Activated CD8-positive, alpha-beta memory T cell treated with anti-CD3 and anti-CD28 coated beads for 1 hour (primary cell): Measurements from ENCODE around the gene KRT9.

ENCODE experiments used
- DNase-seq, 2 donors: peaks; one replicate each; pipeline ENCODE4 v3.0.0-alpha.2; 2020; ENCODE audit warnings: low read depth in 1 of 2; ENCODE audit errors: extremely low read depth in 1 of 2

The KRT9 gene

GRCh38 chr17:41533613-41534012, 38.2 kb downstream of the KRT9 start:
- no peak for DNase-seq

DNA sequence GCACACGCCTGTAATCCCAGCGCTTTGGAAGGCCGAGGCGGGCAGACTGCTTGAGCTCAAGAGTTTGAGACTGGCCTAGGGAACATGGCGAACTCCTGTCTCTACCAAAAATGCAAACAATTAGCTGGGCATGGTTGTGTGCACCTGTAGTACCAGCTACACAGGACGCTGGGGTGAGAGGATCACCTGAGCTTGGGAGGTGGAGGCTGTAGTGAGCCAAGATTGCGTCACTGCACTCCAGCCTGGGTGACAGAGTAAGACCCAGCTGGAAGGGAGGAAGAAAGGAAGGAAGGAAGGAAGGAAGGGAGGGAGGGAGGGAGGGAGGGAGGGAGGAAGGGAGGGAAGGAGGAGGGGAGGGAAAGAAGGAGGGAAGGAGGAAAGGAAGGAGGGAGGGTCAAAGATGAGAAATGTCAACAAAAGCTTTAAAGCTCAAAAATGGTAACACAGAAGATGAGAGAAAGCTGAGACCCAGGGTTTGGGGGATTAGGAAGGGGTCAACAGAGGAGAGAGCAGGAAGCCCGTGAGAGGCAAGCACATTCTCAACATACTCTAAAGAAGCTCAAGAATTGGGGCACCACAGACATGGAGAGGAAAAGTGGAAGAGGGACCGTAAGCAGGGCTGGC, 38.8 kb downstream of the KRT9 start:
- no peak for DNase-seq

DNA sequence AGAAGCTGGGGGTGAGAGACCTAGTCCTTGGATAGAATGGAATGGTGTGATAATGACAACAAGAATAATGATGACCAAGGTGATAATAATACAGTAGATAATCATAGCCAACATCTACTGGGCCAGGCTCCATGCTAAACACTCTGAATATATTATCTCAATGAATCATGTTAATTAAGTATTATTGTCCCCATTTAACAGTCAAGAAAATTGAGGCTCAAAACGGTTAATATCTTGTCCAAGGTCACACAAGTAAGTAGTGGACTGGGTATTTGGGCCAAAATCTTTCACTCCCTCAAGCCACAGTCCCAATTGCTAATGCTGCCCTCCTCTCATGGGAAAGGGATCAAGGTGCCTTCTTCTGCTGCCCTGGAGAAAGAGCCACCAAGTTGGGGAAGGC, 39.9 kb downstream of the KRT9 start:
- DNase-seq, result no peak

- no peak for DNase-seq
Observed at GRCh38 chr17:41530062-41531048, 41.5 kb downstream of the KRT9 start.

DNA sequence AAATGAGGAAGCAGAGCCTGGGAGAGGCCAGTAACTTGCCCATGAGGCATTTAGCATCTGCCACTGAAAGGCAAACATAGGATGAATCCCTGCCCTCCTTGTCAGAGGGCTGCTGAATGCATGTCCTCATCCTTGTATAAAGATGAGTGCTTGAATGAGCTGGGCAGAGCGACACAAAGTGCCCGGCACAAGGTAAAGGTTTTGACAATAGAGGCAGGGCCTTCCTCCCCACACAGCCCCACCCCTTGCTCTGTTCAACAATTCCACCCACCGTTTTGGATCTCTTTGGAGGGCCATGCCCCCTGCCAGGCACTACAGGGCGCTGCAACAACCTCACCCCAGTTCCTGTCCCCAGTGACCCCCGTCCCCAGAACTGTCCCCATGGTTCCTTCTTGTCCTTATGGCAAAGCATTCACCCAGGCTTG, 42.4 kb downstream of the KRT9 start:
- DNase-seq, result no peak

- no peak for DNase-seq
Observed at GRCh38 chr17:41528959-41529353, 42.9 kb downstream of the KRT9 start.

DNA sequence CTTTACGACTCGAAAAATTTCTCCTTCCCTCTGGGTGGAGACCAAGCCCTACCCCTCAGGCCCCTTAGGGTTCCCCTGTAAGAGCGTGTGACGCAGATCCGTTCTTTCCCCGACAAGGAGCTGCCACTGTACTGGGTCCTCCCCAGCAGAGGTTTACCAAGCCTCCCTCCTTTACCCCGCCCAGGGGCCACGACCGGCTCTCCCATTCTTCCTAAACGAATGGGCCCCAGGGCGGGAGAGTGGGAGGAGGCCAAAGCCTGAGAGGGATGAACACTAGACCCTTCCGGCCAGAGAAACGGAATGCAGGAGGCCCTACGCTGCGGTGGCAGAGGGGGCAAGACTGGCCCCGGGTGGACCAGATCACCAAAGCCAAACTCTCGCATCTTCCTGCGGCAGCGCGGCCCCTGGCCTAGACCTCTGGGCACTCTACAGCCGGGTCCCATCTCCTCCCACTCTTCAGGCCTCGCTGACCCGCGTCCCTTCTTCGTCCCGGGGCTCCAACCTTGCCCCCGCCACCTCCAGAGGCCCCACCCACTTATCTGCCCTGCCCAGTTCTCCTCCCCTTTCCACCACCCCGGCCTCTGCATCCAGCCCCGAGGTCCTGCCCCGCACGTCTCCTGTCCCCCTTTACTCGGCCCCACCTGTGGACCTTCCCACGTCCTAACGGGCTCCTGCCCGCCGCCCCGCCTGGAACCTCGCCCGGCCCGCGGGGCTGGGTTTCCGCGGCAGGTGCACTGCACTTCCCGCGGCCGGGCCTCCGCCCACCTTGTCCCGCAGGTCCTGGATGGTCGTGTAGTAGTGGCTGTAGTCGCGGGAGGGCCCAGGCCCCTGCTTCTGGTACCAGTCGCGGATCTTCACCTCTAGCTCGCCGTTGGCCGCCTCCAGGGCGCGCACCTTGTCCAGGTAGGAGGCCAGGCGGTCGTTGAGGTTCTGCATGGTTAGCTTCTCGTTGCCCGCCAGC, 44.5 kb downstream of the KRT9 start:
- no peak for DNase-seq

DNA sequence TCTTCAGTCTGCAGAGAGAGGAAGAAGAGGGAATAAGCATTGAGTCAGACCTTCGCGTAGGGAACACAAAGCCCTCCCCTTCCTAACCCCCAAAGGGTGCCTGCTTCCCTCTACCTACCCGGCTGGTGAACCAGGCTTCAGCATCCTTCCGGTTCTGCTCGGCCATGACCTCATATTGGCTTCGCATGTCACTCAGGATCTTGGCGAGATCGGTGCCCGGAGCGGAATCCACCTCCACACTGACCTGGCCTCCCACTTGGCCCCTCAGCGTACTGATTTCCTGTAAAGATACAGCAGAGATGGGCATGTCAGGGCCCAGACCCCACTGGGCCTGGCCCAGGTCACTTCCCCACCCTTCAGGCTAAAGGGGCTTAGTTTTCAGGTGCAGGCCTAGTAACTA, 47.6 kb downstream of the KRT9 start:
- DNase-seq, result no peak

DNA sequence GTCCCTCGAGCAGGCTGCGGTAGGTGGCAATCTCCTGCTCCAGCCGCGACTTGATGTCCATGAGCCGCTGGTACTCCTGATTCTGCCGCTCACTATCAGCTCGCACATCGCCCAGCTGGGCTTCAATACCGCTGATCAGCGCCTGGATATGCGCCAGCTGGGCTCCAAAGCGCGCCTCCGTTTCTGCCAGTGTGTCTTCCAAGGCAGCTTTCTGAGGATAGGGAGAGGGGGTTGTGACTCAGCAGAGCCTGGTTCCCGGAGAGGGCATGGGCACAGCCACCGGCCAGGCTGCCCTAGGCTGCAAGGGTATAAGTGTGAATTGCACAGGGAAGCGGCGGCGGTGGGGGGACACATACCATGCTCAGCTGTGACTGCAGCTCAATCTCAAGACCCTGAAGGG, 48.1 kb downstream of the KRT9 start:
- DNase-seq, result no peak

GRCh38 chr17:41523225-41523593, 48.6 kb downstream of the KRT9 start:
- no peak for DNase-seq

- no peak for DNase-seq
Observed at GRCh38 chr17:41522301-41523224, 49.3 kb downstream of the KRT9 start.

GRCh38 chr17:41521574-41522261, 50.1 kb downstream of the KRT9 start:
- DNase-seq, result no peak

DNA sequence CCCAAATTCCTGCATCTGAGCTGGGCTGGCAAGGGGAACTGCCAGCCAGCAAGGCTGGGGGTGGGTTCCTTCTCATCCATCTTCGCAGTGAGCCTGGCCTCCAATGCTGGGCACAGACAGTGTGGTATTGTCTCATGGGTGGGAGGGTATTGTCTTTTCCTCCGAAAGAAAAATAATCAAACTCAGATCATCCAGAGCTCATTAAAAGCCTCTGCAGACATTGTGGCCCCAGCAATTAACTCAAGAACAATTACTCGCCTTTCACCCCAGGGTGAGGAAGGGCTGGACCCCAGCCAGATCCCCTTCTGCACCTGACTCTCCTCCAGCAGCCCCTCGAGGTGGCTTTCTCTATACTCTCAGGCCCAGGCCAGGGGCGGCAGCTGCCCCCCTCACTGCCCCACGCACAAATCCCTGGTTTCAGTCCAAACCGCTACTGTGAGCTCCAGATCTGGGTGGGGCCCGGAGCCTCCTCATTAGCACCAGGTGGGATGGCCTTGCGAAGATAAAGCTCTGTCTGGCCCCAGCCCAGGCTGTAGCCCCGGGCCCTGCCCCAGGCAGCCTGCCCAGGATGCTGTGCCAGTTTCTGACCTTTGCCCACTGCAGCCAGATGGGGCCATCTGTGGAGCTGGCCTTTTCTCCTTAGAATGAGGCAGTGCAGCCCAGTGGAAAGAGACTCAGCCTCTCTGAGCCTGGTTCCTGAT, 50.9 kb downstream of the KRT9 start:
- no peak for DNase-seq

GRCh38 chr17:41519501-41520224, 52.2 kb downstream of the KRT9 start:
- no peak for DNase-seq

- DNase-seq, result no peak
Observed at GRCh38 chr17:41518789-41519449, 52.9 kb downstream of the KRT9 start, which contains the start of gene KRT15. KRT15 (minus strand) TSS chr17:41518890; CDS start chr17:41518827, 63 bp downstream.

DNA sequence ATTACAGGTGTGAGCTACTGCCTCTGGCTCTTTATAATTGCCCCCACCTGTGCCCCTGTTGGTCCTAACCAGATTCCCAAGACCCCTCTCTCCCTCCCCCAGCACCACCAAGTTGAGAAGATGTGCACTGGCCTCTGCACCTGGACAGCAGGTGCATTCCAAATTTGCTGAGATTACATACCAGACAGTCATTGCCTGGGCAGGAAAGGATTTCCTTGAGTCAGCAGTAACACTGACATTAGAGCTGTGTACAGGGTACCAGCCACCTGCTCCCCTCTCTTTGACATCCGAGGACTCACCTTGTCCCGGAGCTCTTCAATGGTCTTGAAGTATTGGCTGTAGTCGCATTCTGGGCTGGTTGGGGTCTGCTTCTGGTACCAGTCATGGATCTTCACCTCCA, 53.8 kb downstream of the KRT9 start:
- DNase-seq, result no peak

DNA sequence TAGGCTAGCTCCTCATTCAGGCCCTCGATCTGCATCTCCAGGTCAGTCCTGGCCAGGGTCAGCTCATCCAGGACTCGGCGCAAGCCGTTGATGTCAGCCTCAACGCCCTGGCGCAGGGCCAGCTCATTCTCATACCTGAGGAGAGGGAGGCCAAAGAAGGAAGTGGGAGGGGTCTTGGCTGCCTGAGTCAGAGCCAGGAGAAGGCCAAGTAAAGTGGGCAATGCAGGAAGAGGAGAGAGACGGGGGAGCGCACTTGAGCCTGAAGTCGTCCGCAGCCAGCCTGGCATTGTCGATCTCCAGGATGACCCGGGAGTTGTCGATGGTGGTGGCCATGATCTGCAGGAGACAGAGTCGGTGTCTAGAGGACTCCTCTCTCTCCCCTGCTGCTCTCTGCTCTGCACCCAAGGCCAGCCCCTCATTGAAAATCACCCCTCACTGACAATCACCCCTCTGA, 55.0 kb downstream of the KRT9 start:
- no peak for DNase-seq
